NCI-H1092 treated with DMSO at 0.1 percent for 48 hours (cell line): Measurements from ENCODE around the gene ELAVL4.

Experiments used
- DNase-seq: peaks from one replicate; lab custom pipeline; 2025; lab: John Stamatoyannopoulos, UW

The ELAVL4 gene

DNA sequence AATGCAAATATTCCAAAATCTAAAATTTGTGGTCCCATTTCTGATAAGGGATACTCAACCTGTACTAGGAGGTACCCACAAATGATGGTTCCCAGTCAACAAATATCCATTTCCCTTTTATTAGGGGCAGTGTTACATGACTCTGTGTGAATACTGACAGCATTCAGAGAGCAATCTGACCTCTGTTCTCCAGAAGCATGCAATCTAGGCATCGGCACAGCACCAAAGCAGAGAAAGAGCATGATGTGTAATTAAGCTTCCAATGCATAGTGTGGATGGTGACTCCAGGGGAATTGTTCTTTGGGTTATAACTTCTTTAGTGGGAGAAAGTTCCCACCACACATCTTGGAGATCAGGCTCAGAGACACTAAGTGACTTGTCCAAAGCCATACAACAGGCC is 71.6 kb downstream of the ELAVL4 start:
- no peak for DNase-seq

DNA sequence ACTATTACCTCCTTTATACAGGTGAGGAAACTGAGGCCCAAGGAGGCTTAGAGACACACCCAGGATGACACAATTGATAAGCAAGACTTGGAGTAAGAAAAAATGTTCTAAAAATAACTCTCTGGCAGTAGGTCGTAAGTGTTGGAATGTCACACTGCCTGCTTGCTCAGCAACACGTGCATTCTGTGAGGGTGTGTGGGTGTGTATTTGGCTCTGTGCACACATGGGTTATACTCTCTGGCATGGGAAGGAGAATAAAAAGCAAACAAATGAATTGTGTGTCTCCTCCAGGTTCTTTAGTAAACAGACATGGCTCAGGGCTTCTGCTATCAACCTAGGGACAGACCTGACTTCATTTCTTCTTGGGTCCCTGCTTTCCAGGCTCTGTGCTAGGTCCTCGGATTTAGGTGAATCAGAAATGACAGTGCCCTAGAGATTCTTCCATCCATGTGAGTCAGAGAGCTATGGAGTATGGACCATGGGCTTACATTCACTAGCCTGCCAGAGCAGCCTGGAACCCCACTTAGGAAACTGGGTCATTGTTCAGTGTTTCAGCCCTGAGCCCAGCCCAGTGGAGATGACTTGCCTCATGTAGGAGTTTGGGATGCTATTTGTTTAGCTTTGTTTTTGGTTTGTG is 72.4 kb downstream of the ELAVL4 start:
- no peak for DNase-seq

GRCh38 chr1:50183378-50184133 is 74.8 kb downstream of the ELAVL4 start:
- DNase-seq, result peak; percentile 53

- DNase-seq, result no peak
These were observed 80.6 kb downstream of the ELAVL4 start for GRCh38 chr1:50189369-50189768.

GRCh38 chr1:50193002-50193401 is 84.3 kb downstream of the ELAVL4 start:
- peak; percentile 20 for DNase-seq

DNA sequence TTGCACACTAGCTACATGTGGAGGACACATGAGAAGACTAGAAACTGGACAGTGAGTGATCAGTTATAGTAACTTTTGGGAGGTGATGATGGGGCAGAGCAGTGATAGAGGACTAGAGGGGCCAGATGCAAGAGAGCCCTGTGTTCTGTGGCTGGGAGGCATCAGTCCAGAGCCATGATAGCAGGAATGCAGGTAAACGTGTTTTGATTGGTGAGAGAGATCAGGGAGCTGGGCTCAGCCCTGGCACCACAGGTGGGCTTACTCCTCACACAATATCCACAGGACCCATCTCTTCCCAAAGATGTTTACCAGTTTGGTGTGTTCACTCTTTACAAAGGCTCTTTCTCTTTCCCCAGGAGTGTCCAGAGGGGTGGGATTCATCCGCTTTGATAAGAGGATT is 86.5 kb downstream of the ELAVL4 start:
- no peak for DNase-seq

- no peak for DNase-seq
These were observed 87.4 kb downstream of the ELAVL4 start for GRCh38 chr1:50196081-50196480.

GRCh38 chr1:50197216-50197615 is 88.5 kb downstream of the ELAVL4 start:
- no peak for DNase-seq

DNA sequence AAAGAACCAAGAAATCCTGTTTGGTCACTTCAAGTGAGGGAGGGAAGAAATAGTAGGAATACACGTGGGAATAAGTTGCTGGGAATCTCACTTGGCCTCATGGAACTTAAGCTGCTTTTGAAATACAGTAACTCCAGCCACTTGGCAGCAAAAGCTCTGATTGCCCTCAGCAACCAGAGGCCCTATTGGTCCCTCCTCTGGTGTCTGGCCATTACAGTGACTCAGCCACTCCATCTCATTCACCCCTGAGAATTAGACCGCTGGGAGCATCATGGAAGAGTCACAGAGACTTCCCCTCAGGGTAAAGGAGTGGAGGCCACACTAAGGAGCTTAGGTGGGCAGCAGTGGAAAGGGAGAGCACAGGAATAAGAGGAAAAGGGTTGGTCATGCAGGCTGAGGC is 99.6 kb downstream of the ELAVL4 start:
- no peak for DNase-seq

GRCh38 chr1:50208756-50209155 is 100.0 kb downstream of the ELAVL4 start:
- DNase-seq, result no peak

DNA sequence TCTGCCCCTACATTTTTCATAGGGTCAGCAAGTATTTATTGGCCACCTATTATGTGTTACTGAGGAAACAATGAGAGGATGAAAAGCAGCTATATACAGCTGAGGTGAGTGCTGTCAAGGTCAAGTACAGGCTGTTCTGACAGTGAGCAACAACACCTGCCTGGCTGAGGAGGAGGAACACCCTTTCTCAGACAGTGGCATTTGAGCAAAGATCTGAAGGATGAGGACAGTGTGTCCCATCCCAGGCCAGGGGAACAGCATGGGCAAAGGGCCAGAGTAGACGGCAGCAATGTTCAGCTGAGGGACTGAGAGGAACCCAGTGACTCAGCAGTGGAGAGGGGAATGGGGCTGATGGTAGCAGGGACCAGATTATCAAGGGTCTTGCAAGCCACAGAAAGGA is 101.0 kb downstream of the ELAVL4 start:
- no peak for DNase-seq

DNA sequence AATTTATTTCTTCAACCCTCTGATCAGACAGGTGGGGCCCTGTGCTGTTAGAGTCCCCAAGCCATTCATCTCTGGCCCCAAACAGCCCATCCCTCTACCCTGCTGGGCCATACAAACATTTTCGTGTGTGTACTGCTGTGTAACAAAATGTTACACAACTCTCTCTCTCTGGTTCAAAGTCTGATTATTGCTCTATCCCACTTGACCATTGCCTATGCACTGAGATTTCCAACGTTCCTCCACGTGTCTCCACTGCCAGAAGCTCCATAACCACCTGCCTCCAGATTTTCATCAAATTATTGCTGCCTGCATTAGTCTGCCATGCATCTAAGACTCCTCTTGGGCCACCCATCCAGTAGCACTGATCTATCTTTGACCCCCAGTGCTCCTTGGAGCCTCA is 104.8 kb downstream of the ELAVL4 start:
- no peak for DNase-seq

GRCh38 chr1:50214717-50215116 is 106.0 kb downstream of the ELAVL4 start:
- DNase-seq, result no peak

- no peak for DNase-seq
These were observed 109.8 kb downstream of the ELAVL4 start for GRCh38 chr1:50218344-50219120.

DNA sequence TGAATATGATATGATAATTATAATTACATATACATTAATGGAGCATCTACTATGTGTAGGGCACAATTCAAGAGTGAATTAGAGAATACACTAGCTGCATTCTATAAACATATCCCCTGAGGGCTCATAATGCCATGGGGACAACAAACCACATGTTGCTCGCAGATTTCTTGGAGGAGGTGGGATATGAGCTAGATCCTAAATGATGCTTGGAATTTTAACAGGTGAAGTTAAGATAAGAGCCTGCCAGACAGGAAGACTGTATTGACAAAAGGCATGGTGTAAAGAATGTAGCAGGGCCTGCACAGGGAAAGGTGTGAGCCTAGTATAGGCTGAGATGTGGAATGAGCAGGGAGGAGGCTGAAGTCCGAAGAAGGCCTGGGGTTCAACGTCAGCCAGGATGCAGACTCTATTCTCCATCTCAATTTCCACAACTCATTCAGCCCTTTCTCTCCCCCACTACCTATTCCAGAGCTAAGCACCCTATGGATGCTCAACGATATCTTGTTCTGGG is 120.2 kb downstream of the ELAVL4 start:
- DNase-seq, result no peak

DNA sequence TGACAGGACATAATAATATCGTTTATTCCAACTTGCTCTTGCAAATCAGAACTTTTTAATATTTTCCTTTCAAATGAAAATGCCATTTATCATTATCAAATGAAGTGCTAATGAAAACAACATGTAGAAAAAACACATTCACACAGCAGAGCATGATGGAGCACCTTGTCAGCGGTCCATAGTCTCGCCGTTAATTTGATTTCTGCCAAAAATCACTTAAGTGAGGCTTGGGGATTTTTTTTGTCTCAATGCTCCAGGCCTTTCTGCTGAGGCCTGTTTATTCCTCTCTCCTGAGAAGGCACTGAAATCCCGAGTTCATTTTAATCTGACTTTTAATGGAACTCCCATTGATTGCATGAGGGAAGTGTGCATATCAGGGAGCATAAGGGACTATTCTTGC is 122.5 kb downstream of the ELAVL4 start:
- DNase-seq, result no peak

DNA sequence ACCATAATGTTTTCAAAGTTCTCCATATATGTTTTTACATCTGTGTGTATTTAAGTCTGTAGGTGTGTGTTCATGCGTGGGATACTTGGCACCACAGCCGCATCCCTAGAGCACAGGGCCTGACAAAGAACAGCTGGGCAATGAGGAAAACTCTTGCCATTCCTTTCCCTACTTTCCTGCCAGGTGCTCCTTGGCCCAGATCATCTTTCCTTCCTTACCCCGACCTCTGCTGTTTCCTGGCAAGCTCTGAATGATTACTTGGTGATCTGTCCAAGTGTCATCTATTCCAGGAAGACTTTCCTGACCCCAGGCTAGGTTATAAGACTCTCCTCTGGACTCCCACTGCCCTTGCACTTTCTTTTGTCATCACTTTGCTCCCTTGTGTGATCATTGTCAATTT is 123.6 kb downstream of the ELAVL4 start:
- DNase-seq, result no peak

DNA sequence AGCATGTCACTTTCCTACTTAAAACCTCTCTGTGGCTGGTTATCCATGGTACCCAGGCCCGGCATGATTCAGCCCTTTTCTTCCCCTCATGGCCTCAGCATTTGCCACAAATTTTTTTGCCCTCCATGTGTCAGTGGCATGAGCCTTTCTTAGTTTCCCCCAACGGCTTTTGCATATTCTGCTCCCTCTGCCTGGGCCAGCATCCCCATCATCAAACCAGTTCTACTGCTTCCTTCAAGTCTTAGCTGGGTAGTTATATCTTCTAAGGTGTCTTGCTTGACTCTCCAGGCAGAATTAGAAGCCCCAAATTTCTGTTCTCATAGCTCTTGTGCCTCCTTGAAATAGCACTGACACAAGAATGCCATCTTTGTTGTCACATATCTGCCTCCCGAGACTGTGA is 127.9 kb downstream of the ELAVL4 start:
- no peak for DNase-seq

DNA sequence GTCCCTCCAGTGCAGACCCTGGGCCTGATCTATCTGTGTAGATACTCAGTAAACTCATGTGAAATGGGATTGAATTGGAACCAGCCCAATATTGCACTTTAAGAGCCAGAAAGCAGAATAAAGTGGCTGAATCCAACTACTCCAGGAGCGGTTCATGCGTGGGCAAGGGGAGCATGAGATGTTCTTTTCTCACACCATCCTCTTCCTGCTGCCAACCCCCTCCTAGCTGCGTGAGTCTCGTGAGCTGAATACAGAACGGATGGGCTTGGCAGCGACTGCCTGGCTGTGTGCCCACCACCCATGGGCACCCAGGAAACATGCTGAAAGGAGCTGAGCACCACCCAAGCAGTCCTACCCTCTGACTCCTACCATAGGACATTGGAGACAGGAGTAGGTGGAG is 128.3 kb downstream of the ELAVL4 start:
- DNase-seq, result peak; percentile 81

DNA sequence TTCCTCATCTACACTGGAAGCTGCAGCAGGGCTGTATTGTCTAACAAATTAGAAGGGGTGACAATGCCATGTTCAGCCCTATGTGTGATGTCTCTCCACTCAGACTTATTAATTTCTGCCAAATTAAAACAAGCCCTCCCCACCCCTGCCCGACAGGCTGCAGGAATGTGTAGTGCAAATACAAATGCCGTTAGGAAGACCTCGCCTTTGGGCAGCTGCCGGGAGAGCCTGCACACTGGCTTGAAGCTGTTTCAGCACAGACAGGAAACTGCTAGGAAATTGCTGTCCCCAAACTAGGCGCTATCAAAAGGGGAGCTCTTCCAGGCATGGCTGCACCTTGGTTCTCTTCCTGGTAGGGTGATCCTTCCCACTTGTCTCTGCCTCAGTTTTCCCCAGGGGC is 135.2 kb downstream of the ELAVL4 start:
- no peak for DNase-seq

DNA sequence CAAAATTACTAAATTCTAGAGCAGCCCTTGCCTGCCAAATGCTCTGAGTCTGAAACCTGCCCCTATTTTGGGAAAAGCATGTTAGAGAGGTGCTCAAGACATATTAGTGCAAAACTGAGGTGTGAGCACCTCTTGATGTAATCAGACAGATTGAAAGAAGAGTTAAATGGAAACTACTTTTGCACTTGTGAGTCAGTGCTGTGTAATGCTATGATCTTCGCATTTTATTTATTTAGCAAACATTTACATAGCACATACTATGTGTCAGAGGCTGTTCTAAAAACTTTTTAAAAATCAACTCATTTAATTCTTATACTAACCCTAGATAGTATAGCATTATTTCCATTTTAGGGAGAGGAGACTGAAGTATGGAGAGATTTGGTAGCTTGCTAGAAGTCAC is 138.1 kb downstream of the ELAVL4 start:
- DNase-seq, result no peak

GRCh38 chr1:50251702-50252101 is 143.0 kb downstream of the ELAVL4 start:
- DNase-seq, result peak; percentile 91

DNA sequence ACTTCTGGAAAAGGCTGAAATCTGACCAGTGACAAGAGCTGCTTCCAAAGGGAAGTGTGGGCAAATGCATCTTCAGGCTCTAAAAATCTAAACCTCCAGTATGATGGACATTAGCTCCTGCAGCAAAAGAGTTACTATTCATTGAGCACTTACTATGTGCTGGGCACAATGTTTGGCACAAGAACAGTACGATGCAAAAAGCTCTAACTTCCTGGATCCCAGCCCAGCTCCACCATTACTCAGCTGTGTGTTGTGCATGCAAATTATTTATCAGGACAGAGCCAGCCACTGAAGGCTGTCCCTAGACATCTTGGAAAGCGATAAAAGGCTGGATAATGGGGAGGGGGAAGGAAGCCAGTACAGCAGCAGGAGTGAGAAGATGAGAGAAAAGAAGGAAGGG is 143.5 kb downstream of the ELAVL4 start:
- DNase-seq, result peak; percentile 29
